Frontal cortex (tissue), 4 donors: ENCODE measurements around the gene GRWD1. TPM values are rescaled to one million over a fixed set of nuclear protein-coding genes. Genes with fewer than 3 reads are reported as not detected.
A peak's percentile ranks its signal among the peaks of the same experiment; 100 is the strongest.

ENCODE experiments used
- DNase-seq, 2 donors: peaks; one replicate each; pipeline ENCODE4 v3.0.0; 2012; ENCODE audit warnings: low spot score in 2 of 2
- FAIRE-seq: peaks from 2 replicates; lab custom pipeline; 2012; peaks lifted over from hg19 to GRCh38; lab: Jason Lieb, UNC
- total RNA-seq: library from RNA; depleted of rRNA; stranded (reverse); fragments of >200 nt; gene quantifications from one replicate; pipeline ENCODE4 v1.2.3, GENCODE V29; 2014
- donor health status: control.
- donor health status: control.
- donor health status: control.

The GRWD1 gene
- total RNA-seq, 1 donor from 2014 or later = 6.9 TPM

DNA sequence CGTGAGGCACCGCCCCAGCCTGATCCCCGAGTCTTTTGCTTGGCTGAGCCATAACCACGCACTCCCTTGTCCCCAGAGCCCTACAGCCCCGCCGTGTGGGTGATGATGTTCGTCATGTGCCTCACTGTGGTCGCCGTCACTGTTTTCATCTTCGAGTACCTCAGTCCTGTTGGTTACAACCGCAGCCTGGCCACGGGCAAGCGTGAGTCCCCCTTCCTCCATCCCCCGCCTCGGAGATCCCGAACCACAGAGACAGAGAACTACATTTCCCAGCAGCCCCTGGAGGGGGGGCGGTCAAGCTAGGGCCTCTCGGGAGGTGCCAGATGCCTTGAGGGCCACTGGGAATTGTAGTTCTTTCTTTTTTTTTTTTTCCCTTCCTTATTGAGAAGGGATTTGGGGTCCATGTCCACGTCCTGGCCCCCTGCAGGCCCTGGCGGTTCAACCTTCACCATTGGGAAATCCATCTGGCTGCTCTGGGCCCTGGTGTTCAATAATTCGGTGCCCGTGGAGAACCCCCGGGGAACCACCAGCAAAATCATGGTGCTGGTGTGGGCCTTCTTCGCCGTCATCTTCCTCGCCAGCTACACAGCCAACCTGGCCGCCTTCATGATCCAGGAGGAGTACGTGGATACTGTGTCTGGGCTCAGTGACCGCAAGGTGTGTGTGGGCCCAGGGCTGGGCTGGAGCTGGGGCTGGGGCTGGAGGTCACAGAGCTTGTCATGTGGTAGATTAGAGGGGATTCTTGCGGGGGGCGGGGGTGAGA lies 26.4 kb upstream of the GRWD1 start:
- DNase-seq (peak in 1 of 2 donors; percentile 55), FAIRE-seq (no peak)

- no peak for FAIRE-seq
- no peak for DNase-seq
These were observed 24.2 kb upstream of the GRWD1 start for GRCh38 chr19:48421548-48421947.

DNA sequence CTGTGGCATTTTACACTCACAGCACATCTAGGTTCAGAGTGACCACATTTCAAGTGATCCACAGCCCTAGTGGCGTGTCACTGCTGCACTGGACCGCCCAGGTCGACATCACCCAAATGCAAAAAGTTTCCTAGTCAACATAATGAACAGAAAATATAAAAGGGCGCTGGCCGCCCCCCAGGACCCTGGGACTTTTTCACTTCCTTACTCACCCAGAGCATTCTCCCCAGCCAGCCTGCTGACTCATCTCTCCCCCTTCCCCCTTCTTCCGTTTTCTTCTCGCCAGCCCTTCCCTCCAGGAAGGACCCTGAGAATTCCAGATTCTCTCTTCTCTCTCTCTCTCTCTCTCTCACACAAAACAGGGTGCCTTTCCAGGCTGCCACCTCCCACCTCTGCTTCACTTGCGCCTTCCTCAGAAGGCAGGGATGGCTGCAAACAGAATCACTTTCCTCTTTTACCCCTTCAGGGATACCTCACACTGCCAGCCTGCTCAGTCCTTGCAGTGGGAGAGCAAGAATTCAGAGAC lies 21.0 kb upstream of the GRWD1 start:
- no peak for DNase-seq
- no peak for FAIRE-seq

- FAIRE-seq = no peak
- DNase-seq = no peak
These were observed 17.1 kb upstream of the GRWD1 start for GRCh38 chr19:48428670-48429069.

GRCh38 chr19:48433337-48433736 lies 12.4 kb upstream of the GRWD1 start:
- DNase-seq (no peak), FAIRE-seq (no peak)

GRCh38 chr19:48436586-48436985 lies 9.2 kb upstream of the GRWD1 start:
- DNase-seq = no peak
- FAIRE-seq = no peak

GRCh38 chr19:48441360-48442050 lies 4.3 kb upstream of the GRWD1 start:
- no peak for FAIRE-seq
- DNase-seq = no peak

- no peak for FAIRE-seq
- no peak for DNase-seq
These were observed 3.4 kb upstream of the GRWD1 start for GRCh38 chr19:48442116-48443035.

- FAIRE-seq (no peak), DNase-seq (peak; percentile 58 to 65)
These were observed 2.5 kb upstream of the GRWD1 start for GRCh38 chr19:48443256-48443655.

- DNase-seq (no peak), FAIRE-seq (no peak)
These were observed 2.1 kb upstream of the GRWD1 start for GRCh38 chr19:48443731-48444128.

DNA sequence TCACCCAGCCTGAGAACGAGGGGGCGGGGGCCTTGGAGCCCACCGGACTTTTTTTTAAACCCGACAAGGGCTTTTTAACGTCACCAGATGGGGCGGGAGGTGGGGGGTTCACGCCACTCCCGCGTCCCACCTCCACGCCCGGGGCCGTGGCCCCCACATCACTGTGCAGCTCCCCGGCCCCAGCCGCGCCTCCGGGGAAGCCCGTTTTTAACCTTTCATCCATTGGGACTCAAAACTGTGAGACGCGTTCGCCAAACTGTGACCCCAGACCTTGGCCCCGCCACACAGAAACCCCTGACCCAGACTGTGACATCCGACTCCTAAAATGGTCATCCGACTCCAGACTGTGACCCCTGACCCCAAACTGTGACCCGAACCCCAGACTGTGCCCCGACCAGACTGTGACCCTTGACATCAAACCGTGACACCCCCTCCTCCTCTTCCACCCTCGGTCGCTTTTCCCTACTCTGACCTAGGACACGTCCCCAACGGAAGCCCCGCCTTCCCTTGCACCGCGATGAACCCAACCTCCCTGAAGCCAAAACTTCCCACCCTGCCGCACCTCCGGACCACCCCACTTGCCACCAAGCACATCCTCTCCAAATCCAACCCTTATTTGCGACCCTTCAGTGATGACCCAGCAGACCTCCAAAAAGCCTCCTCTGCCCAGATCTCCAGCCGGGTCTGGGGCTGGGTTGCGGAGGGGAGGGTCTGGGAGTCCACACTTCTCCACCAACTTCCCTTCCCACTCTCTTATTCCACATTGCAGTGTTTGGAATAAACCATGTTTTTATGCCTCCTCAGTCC lies 1.5 kb upstream of the GRWD1 start:
- FAIRE-seq = no peak

DNA sequence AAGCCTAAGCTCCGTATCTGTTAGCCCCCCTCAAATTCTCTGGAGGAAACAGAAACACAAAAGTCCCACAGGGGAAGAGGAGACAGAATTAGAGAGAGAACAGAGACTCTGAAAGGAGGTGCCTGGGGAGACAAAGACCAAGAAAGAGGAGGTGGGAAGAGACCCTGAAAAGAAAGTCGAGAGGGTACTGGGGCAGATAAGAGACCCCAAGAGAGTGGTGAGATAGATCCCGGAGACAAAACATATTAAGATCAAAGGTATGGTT lies 915 bp upstream of the GRWD1 start:
- FAIRE-seq (no peak), DNase-seq (no peak)

More for the DNA sequence above, 1.5 kb upstream of the GRWD1 start:
- DNase-seq = no peak

GRCh38 chr19:48445256-48445605 lies 552 bp upstream of the GRWD1 start:
- no peak for FAIRE-seq

GRCh38 chr19:48446579-48446978 lies 796 bp downstream of the GRWD1 start:
- DNase-seq (no peak), FAIRE-seq (no peak)

More at GRCh38 chr19:48445256-48445605, 552 bp upstream of the GRWD1 start:
- DNase-seq = peak; percentile 79 to 84

DNA sequence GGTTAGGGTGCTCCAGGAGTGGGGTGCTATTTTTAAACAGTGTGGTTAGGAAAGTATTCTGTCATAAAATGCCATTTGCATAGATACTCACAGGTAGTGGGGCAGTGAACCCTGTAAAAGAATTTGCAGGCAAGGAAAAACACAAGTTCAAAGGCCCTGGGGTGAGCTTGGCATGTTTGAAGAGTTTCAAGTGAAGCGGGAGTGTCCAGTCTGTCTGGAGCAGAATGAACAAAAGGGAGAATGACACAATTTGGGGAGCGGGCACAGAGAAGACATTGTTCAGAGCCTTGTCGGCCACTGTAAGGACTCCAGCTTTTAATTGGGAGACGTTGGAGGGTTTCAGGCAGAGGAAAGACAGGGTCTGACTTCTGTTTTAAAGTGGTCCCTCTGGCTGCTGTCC lies 2.8 kb downstream of the GRWD1 start:
- DNase-seq (no peak), FAIRE-seq (no peak)

DNA sequence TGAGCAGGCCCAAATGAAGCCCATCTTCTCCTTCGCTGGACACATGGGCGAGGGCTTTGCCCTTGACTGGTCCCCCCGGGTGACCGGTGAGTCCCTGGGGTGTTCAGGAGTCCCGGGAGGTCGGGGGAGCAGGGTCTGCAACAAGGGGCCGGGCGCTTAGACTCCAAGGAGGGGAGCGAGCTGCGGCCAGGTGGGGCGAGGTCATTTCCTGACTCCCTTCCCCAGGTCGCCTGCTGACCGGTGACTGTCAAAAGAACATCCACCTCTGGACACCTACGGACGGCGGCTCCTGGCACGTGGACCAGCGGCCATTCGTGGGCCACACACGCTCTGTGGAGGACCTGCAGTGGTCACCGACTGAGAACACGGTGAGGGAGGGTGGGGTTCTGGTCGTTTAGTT lies 4.7 kb downstream of the GRWD1 start:
- no peak for DNase-seq
- no peak for FAIRE-seq

- FAIRE-seq (no peak), DNase-seq (no peak)
These were observed 5.1 kb downstream of the GRWD1 start for GRCh38 chr19:48450863-48451262.

DNA sequence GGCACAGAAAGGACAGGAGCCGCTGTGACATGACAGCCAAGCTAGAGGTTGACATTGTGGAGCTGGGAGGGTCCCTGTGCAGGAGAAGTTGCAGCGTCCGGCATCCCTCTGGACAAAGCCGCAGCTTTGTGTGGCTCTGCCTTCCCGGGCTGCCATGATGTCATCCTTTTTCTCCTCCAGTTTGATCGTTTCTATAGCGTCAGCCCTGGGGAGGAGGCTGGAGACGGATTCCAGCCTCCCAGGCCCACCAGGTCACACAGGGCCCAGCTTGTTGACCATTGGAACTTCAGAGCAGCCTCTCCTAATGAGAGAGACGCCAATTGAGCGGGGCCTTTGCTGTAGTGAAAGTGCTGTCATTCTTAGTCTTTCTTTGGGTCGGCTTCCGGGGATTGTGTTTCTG lies 5.8 kb downstream of the GRWD1 start:
- no peak for DNase-seq
- FAIRE-seq = no peak

DNA sequence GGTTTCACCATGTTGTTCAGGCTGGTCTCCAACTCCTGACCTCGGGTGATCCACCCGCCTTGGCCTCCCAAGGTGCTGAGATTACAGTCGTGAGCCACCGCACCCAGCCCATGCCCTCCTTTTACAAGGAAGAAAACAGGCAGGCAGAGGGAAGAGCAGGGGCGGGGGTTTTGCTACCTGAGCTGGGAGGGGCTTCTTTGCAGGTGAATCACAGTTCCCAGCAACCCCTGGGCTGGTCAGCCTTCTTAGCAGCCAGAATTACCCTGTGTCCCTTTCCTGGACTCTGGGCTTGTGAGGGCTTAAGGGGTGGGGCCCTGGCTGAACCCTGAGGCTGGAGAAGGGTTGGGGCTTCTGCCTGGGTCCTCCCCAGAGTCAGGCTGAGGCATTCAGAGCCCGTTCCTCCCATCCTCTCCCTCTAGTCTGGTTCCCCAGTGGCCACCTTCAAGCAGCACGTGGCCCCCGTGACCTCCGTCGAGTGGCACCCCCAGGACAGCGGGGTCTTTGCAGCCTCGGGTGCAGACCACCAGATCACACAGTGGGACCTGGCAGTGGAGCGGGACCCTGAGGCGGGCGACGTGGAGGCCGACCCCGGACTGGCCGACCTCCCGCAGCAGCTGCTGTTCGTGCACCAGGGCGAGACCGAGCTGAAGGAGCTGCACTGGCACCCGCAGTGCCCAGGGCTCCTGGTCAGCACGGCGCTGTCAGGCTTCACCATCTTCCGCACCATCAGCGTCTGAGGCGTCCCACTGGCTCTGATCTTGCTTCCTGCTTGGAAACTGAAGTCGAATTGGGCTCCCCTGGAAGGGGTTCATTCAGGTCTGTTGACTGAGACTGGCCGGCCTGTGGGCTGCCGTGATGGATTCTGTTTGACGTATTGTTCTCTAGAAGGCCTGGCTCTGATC lies 6.8 kb downstream of the GRWD1 start:
- DNase-seq = no peak
- FAIRE-seq = no peak
